ENCODE results near the gene HGF. TPM values are rescaled to one million over a fixed set of nuclear protein-coding genes. Genes with fewer than 3 reads are reported as not detected.

The HGF gene
- total RNA-seq, 1 donor from 2014 or later, result not detected

GRCh38 chr7:81684514-81685269, 85.2 kb downstream of the HGF start:
- Histone ChIP-seq H2AFZ (ENCODE audit: low read depth, low read length) (peak overlapping the region; percentile 40), H3K27me3 (ENCODE audit: insufficient read depth, low read length) (no peaks in the 10 kb centered on the region), H3K4me1 (ENCODE audit: insufficient read depth, low read length) (peaks cover 8% of the 10 kb centered on the region), H3K9ac (ENCODE audit: low read length) (no peak overlapping the region), H3K27ac (ENCODE audit: low read depth, low read length) (peak overlapping the region; percentile 63), H3K36me3 (ENCODE audit: insufficient read depth, low read length) (no peaks in the 10 kb centered on the region), H3K9me3 (ENCODE audit: insufficient read depth, low read depth, low read length) (no peaks in the 10 kb centered on the region), H3K79me2 (ENCODE audit: insufficient read depth, low read length) (no peaks in the 10 kb centered on the region), H4K20me1 (ENCODE audit: insufficient read depth, low read length) (no peaks in the 10 kb centered on the region), H3K4me2 (ENCODE audit: low read length) (peak overlapping the region; percentile 73), H3K4me3 (ENCODE audit: insufficient read depth, low read depth, low read length) (no peak overlapping the region)
- TF ChIP-seq CTCF (IDR thresholded peaks at IDR 0.05; ENCODE audit: insufficient read depth, low read depth, low read length), result no peak
- TF ChIP-seq EZH2 (IDR thresholded peaks at IDR 0.05; ENCODE audit: insufficient read depth, low read length), result no peak
- FAIRE-seq (peak; percentile 100), DNase-seq (ENCODE audit: low read depth) (peak; percentile 100)
- Mint-ChIP-seq H3K9me3 (ENCODE audit: unreplicated experiment) (no peaks in the 10 kb centered on the region), H3K27me3 (ENCODE audit: low read depth, unreplicated experiment) (no peaks in the 10 kb centered on the region), H3K36me3 (ENCODE audit: low read depth, unreplicated experiment) (no peaks in the 10 kb centered on the region), H3K27ac (ENCODE audit: unreplicated experiment) (peak overlapping the region; percentile 73), H3K4me1 (ENCODE audit: low read depth, unreplicated experiment) (peaks cover 16% of the 10 kb centered on the region), H3K4me3 (ENCODE audit: unreplicated experiment) (no peak overlapping the region)

DNA sequence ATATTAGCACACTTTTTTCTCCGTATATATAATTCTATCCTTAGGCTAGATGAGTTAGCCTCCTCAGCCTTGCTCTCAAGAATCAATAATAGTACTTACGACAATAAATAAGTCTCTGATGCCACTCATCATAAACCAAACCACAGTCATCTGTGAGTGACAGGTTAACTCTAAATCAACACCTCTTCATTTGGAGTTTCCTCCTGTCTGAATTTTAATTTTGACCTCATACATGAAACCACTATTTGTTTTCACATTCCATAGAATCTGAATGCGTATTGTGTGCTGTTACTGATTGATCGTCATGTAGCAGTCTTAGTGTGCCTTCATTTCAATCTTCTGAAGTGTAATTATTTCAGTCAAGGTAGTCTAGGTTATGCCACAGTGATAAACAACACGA, 85.8 kb downstream of the HGF start:
- FAIRE-seq, result no peak
- DNase-seq (ENCODE audit: low read depth), result no peak
- H3K4me2 ChIP-seq (ENCODE audit: low read length), result no peak overlapping the region
- no peaks in the 10 kb centered on the region for H3K27me3 ChIP-seq (ENCODE audit: insufficient read depth, low read length)
- no peak overlapping the region for H2AFZ ChIP-seq (ENCODE audit: low read depth, low read length)
- Mint-ChIP-seq H3K9me3 (ENCODE audit: unreplicated experiment) (no peaks in the 10 kb centered on the region), H3K4me1 (ENCODE audit: low read depth, unreplicated experiment) (peaks cover 16% of the 10 kb centered on the region), H3K27ac (ENCODE audit: unreplicated experiment) (peak overlapping the region; percentile 73), H3K4me3 (ENCODE audit: unreplicated experiment) (no peak overlapping the region), H3K27me3 (ENCODE audit: low read depth, unreplicated experiment) (no peaks in the 10 kb centered on the region), H3K36me3 (ENCODE audit: low read depth, unreplicated experiment) (no peaks in the 10 kb centered on the region)
- peaks cover 8% of the 10 kb centered on the region for H3K4me1 ChIP-seq (ENCODE audit: insufficient read depth, low read length)
- H4K20me1 ChIP-seq (ENCODE audit: insufficient read depth, low read length), result no peaks in the 10 kb centered on the region
- TF ChIP-seq CTCF (IDR thresholded peaks at IDR 0.05; ENCODE audit: insufficient read depth, low read depth, low read length) (no peak), EZH2 (IDR thresholded peaks at IDR 0.05; ENCODE audit: insufficient read depth, low read length) (no peak)
- no peak overlapping the region for H3K27ac ChIP-seq (ENCODE audit: low read depth, low read length)
- no peak overlapping the region for H3K9ac ChIP-seq (ENCODE audit: low read length)
- H3K4me3 ChIP-seq (ENCODE audit: insufficient read depth, low read depth, low read length), result no peak overlapping the region
- no peaks in the 10 kb centered on the region for H3K79me2 ChIP-seq (ENCODE audit: insufficient read depth, low read length)
- H3K9me3 ChIP-seq (ENCODE audit: insufficient read depth, low read depth, low read length), result no peaks in the 10 kb centered on the region
- no peaks in the 10 kb centered on the region for H3K36me3 ChIP-seq (ENCODE audit: insufficient read depth, low read length)

- Histone ChIP-seq H3K4me1 (ENCODE audit: insufficient read depth, low read length) (peaks cover 8% of the 10 kb centered on the region), H4K20me1 (ENCODE audit: insufficient read depth, low read length) (no peaks in the 10 kb centered on the region), H3K9me3 (ENCODE audit: insufficient read depth, low read depth, low read length) (no peaks in the 10 kb centered on the region), H3K9ac (ENCODE audit: low read length) (no peak overlapping the region), H3K27ac (ENCODE audit: low read depth, low read length) (no peak overlapping the region), H3K36me3 (ENCODE audit: insufficient read depth, low read length) (no peaks in the 10 kb centered on the region), H3K4me3 (ENCODE audit: insufficient read depth, low read depth, low read length) (no peak overlapping the region), H3K79me2 (ENCODE audit: insufficient read depth, low read length) (no peaks in the 10 kb centered on the region), H3K4me2 (ENCODE audit: low read length) (no peak overlapping the region), H3K27me3 (ENCODE audit: insufficient read depth, low read length) (no peaks in the 10 kb centered on the region), H2AFZ (ENCODE audit: low read depth, low read length) (no peak overlapping the region)
- TF ChIP-seq CTCF (IDR thresholded peaks at IDR 0.05; ENCODE audit: insufficient read depth, low read depth, low read length), result no peak
- TF ChIP-seq EZH2 (IDR thresholded peaks at IDR 0.05; ENCODE audit: insufficient read depth, low read length), result no peak
- H3K27ac Mint-ChIP-seq (ENCODE audit: unreplicated experiment), result no peak overlapping the region
- H3K27me3 Mint-ChIP-seq (ENCODE audit: low read depth, unreplicated experiment), result no peaks in the 10 kb centered on the region
- no peaks in the 10 kb centered on the region for H3K9me3 Mint-ChIP-seq (ENCODE audit: unreplicated experiment)
- H3K4me3 Mint-ChIP-seq (ENCODE audit: unreplicated experiment), result no peak overlapping the region
- FAIRE-seq, result no peak
- H3K36me3 Mint-ChIP-seq (ENCODE audit: low read depth, unreplicated experiment), result no peaks in the 10 kb centered on the region
- DNase-seq (ENCODE audit: low read depth), result no peak
- H3K4me1 Mint-ChIP-seq (ENCODE audit: low read depth, unreplicated experiment), result peaks cover 16% of the 10 kb centered on the region
Measured at GRCh38 chr7:81682873-81683272, 87.0 kb downstream of the HGF start.
